ENCODE results near the gene MRPL48. TPM values are rescaled to one million over a fixed set of nuclear protein-coding genes. Genes with fewer than 3 reads are reported as not detected.

MRPL48 gene
- total and polyA plus RNA-seq, 4 donors = 37.5 to 58.5 (median 40.4) TPM

GRCh38 chr11:73812234-73812633 lies 24.6 kb downstream of the MRPL48 start:
- H3K4me3 ChIP-seq (ENCODE audit: low read depth, low read length) = no peak overlapping the region
- H3K27ac ChIP-seq (ENCODE audit: low read depth, low read length) = no peak overlapping the region
- no peaks in the 10 kb centered on the region for H3K27me3 ChIP-seq (ENCODE audit: control insufficient read depth, insufficient read depth, low read length)
- WGBS (ENCODE audit: insufficient coverage) = 100% methylated on average over 2 of the region's 3 CpGs
- H3K36me3 ChIP-seq (ENCODE audit: control insufficient read depth, insufficient read depth, low read length) = peaks cover 17% of the 10 kb centered on the region
- H3K4me1 ChIP-seq (ENCODE audit: control insufficient read depth, insufficient read depth, low read length) = no peaks in the 10 kb centered on the region
- DNase-seq (ENCODE audit: low read depth in 4 of 6, low spot score in 6 of 6) = no peak
- no peaks in the 10 kb centered on the region for H3K9me3 ChIP-seq (ENCODE audit: control insufficient read depth, insufficient read depth, low read length)

- DNase-seq (ENCODE audit: low read depth in 4 of 6, low spot score in 6 of 6) = no peak
- H3K4me1 ChIP-seq (ENCODE audit: control insufficient read depth, insufficient read depth, low read length) = no peaks in the 10 kb centered on the region
- H3K9me3 ChIP-seq (ENCODE audit: control insufficient read depth, insufficient read depth, low read length) = no peaks in the 10 kb centered on the region
- no peak overlapping the region for H3K27ac ChIP-seq (ENCODE audit: low read depth, low read length)
- H3K36me3 ChIP-seq (ENCODE audit: control insufficient read depth, insufficient read depth, low read length) = peaks cover 3% of the 10 kb centered on the region
- WGBS (ENCODE audit: insufficient coverage) = 100% methylated on average over 2 of the region's 8 CpGs
- no peak overlapping the region for H3K4me3 ChIP-seq (ENCODE audit: low read depth, low read length)
- H3K27me3 ChIP-seq (ENCODE audit: control insufficient read depth, insufficient read depth, low read length) = no peaks in the 10 kb centered on the region
Measured at GRCh38 chr11:73814812-73815211, 27.1 kb downstream of the MRPL48 start.

GRCh38 chr11:73818846-73819245 lies 31.2 kb downstream of the MRPL48 start:
- no peaks in the 10 kb centered on the region for H3K9me3 ChIP-seq (ENCODE audit: control insufficient read depth, insufficient read depth, low read length)
- no peak overlapping the region for H3K4me3 ChIP-seq (ENCODE audit: low read depth, low read length)
- H3K4me1 ChIP-seq (ENCODE audit: control insufficient read depth, insufficient read depth, low read length) = no peaks in the 10 kb centered on the region
- H3K27me3 ChIP-seq (ENCODE audit: control insufficient read depth, insufficient read depth, low read length) = no peaks in the 10 kb centered on the region
- H3K36me3 ChIP-seq (ENCODE audit: control insufficient read depth, insufficient read depth, low read length) = peaks cover 3% of the 10 kb centered on the region
- no peak overlapping the region for H3K27ac ChIP-seq (ENCODE audit: low read depth, low read length)
- peak in 3 of 6 donors; percentile 1 to 84 (median 12) for DNase-seq (ENCODE audit: low read depth in 4 of 6, low spot score in 6 of 6)

GRCh38 chr11:73830261-73830660 lies 42.6 kb downstream of the MRPL48 start:
- H3K27ac ChIP-seq (ENCODE audit: low read depth, low read length) = no peak overlapping the region
- peaks cover 12% of the 10 kb centered on the region for H3K36me3 ChIP-seq (ENCODE audit: control insufficient read depth, insufficient read depth, low read length)
- no peaks in the 10 kb centered on the region for H3K9me3 ChIP-seq (ENCODE audit: control insufficient read depth, insufficient read depth, low read length)
- WGBS (ENCODE audit: insufficient coverage) = no CpG with 5 or more reads among the region's 1 CpG
- no peaks in the 10 kb centered on the region for H3K27me3 ChIP-seq (ENCODE audit: control insufficient read depth, insufficient read depth, low read length)
- H3K4me1 ChIP-seq (ENCODE audit: control insufficient read depth, insufficient read depth, low read length) = no peaks in the 10 kb centered on the region
- no peak for DNase-seq (ENCODE audit: low read depth in 4 of 6, low spot score in 6 of 6)
- no peak overlapping the region for H3K4me3 ChIP-seq (ENCODE audit: low read depth, low read length)

- no peak overlapping the region for H3K4me3 ChIP-seq (ENCODE audit: low read depth, low read length)
Measured at GRCh38 chr11:73833067-73833466, 45.4 kb downstream of the MRPL48 start.

GRCh38 chr11:73838443-73839122 lies 50.9 kb downstream of the MRPL48 start:
- peak in 3 of 6 donors; percentile 4 to 53 (median 10) for DNase-seq (ENCODE audit: low read depth in 4 of 6, low spot score in 6 of 6)
- Histone ChIP-seq H3K27ac (ENCODE audit: low read depth, low read length) (no peak overlapping the region), H3K27me3 (ENCODE audit: control insufficient read depth, insufficient read depth, low read length) (no peaks in the 10 kb centered on the region), H3K9me3 (ENCODE audit: control insufficient read depth, insufficient read depth, low read length) (no peaks in the 10 kb centered on the region), H3K36me3 (ENCODE audit: control insufficient read depth, insufficient read depth, low read length) (peaks cover 17% of the 10 kb centered on the region), H3K4me3 (ENCODE audit: low read depth, low read length) (no peak overlapping the region), H3K4me1 (ENCODE audit: control insufficient read depth, insufficient read depth, low read length) (no peaks in the 10 kb centered on the region)
- WGBS (ENCODE audit: insufficient coverage) = 64% methylated on average over 2 of the region's 3 CpGs

More at GRCh38 chr11:73833067-73833466, 45.4 kb downstream of the MRPL48 start:
- Histone ChIP-seq H3K4me1 (ENCODE audit: control insufficient read depth, insufficient read depth, low read length) (no peaks in the 10 kb centered on the region), H3K9me3 (ENCODE audit: control insufficient read depth, insufficient read depth, low read length) (no peaks in the 10 kb centered on the region), H3K27ac (ENCODE audit: low read depth, low read length) (no peak overlapping the region), H3K27me3 (ENCODE audit: control insufficient read depth, insufficient read depth, low read length) (no peaks in the 10 kb centered on the region), H3K36me3 (ENCODE audit: control insufficient read depth, insufficient read depth, low read length) (peaks cover 12% of the 10 kb centered on the region)
- no CpG with 5 or more reads among the region's 2 CpGs for WGBS (ENCODE audit: insufficient coverage)
- no peak for DNase-seq (ENCODE audit: low read depth in 4 of 6, low spot score in 6 of 6)

GRCh38 chr11:73839123-73839457 lies 51.4 kb downstream of the MRPL48 start:
- Histone ChIP-seq H3K4me1 (ENCODE audit: control insufficient read depth, insufficient read depth, low read length) (no peaks in the 10 kb centered on the region), H3K4me3 (ENCODE audit: low read depth, low read length) (no peak overlapping the region), H3K27ac (ENCODE audit: low read depth, low read length) (no peak overlapping the region), H3K36me3 (ENCODE audit: control insufficient read depth, insufficient read depth, low read length) (peaks cover 22% of the 10 kb centered on the region), H3K9me3 (ENCODE audit: control insufficient read depth, insufficient read depth, low read length) (no peaks in the 10 kb centered on the region), H3K27me3 (ENCODE audit: control insufficient read depth, insufficient read depth, low read length) (no peaks in the 10 kb centered on the region)
- DNase-seq (ENCODE audit: low read depth in 4 of 6, low spot score in 6 of 6) = no peak

GRCh38 chr11:73851046-73851764 lies 63.5 kb downstream of the MRPL48 start:
- no CpG with 5 or more reads among the region's 3 CpGs for whole genome bisulfite sequencing (ENCODE audit: insufficient coverage)
- no peak overlapping the region for H3K27ac ChIP-seq (ENCODE audit: low read depth, low read length)
- no peak for DNase-seq (ENCODE audit: low read depth in 4 of 6, low spot score in 6 of 6)

GRCh38 chr11:73852049-73852448 lies 64.4 kb downstream of the MRPL48 start:
- H3K36me3 ChIP-seq (ENCODE audit: control insufficient read depth, insufficient read depth, low read length) = peaks cover 6% of the 10 kb centered on the region
- no peak for DNase-seq (ENCODE audit: low read depth in 4 of 6, low spot score in 6 of 6)
- H3K4me3 ChIP-seq (ENCODE audit: low read depth, low read length) = no peak overlapping the region
- no peaks in the 10 kb centered on the region for H3K27me3 ChIP-seq (ENCODE audit: control insufficient read depth, insufficient read depth, low read length)
- WGBS (ENCODE audit: insufficient coverage) = 86% methylated on average over 1 of the region's 3 CpGs
- H3K4me1 ChIP-seq (ENCODE audit: control insufficient read depth, insufficient read depth, low read length) = peaks cover 7% of the 10 kb centered on the region
- no peaks in the 10 kb centered on the region for H3K9me3 ChIP-seq (ENCODE audit: control insufficient read depth, insufficient read depth, low read length)
- H3K27ac ChIP-seq (ENCODE audit: low read depth, low read length) = no peak overlapping the region

More at GRCh38 chr11:73851046-73851764, 63.5 kb downstream of the MRPL48 start:
- H3K36me3 ChIP-seq (ENCODE audit: control insufficient read depth, insufficient read depth, low read length) = peaks cover 11% of the 10 kb centered on the region
- H3K4me3 ChIP-seq (ENCODE audit: low read depth, low read length) = no peak overlapping the region
- H3K9me3 ChIP-seq (ENCODE audit: control insufficient read depth, insufficient read depth, low read length) = no peaks in the 10 kb centered on the region
- no peaks in the 10 kb centered on the region for H3K27me3 ChIP-seq (ENCODE audit: control insufficient read depth, insufficient read depth, low read length)
- peaks cover 4% of the 10 kb centered on the region for H3K4me1 ChIP-seq (ENCODE audit: control insufficient read depth, insufficient read depth, low read length)

- no peak overlapping the region for H3K27ac ChIP-seq (ENCODE audit: low read depth, low read length)
- H3K27me3 ChIP-seq (ENCODE audit: control insufficient read depth, insufficient read depth, low read length) = no peaks in the 10 kb centered on the region
- peaks cover 6% of the 10 kb centered on the region for H3K36me3 ChIP-seq (ENCODE audit: control insufficient read depth, insufficient read depth, low read length)
- H3K9me3 ChIP-seq (ENCODE audit: control insufficient read depth, insufficient read depth, low read length) = no peaks in the 10 kb centered on the region
- H3K4me1 ChIP-seq (ENCODE audit: control insufficient read depth, insufficient read depth, low read length) = peaks cover 11% of the 10 kb centered on the region
- DNase-seq (ENCODE audit: low read depth in 4 of 6, low spot score in 6 of 6) = no peak
- H3K4me3 ChIP-seq (ENCODE audit: low read depth, low read length) = no peak overlapping the region
- WGBS (ENCODE audit: insufficient coverage) = no CpG with 5 or more reads among the region's 1 CpG
Measured at GRCh38 chr11:73854680-73855079, 67.0 kb downstream of the MRPL48 start.

Measured in spinal cord (tissue), 10 donors.